ENCODE data around the gene SF3B1.
A peak's percentile ranks its signal among the peaks of the same experiment; 100 is the strongest.
"Not testable (repeated sequence)": the region's sequence is repeated elsewhere in the genome, so short reads cannot be mapped to it uniquely, and the experiment has no call there.

The SF3B1 gene

GRCh38 chr2:197435598-197436420 lies 981 bp upstream of the SF3B1 start (continued):
- TF ChIP-seq ZNF202 (tag by site-specific recombination; IDR thresholded peaks at IDR 0.05; ENCODE audit: borderline replicate concordance), result no peak

DNA sequence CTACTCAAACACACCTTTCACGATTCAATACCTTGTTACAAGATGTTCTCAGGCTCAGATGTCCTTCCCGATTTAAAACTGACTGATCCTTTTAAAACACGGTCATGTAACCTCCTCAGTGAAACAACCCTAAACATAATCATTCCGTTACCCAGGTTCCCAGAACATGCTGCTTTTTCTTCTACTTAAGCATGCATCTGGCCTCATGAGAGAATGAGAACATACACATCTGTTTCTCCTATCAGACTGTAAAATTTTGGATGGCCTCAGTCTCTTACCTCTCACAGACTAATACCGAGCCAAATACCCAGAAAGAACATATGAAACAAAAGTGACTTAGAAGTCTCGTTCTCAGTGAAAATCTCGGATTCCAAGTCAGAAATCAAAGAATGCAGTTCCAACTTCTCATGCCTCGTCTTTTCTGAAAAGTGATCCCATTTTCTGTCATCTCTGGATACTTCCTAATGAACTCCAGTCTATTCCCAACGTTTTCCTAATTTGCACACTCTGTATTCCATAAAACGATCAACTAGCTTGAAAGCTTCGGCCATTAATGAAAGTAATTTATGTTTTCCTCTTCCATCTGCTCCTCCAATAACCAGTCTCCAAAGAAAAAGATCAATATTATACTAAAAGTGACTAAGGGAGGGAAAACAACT lies 919 bp downstream of the SF3B1 start:
- Histone ChIP-seq H3K27ac (ENCODE audit: extremely low read depth, low read depth, low read length) (peak overlapping the region; percentile 94), H3K36me3 (ENCODE audit: control insufficient read depth in 2 of 2, insufficient read depth in 1 of 2, low read length in 2 of 2) (peaks cover 0 to 11% of the 10 kb centered on the region in 2 experiments; a peak in 2 of 3 replicates), H3K4me1 (ENCODE audit: control insufficient read depth, insufficient read depth, low read length) (peaks cover 17% of the 10 kb centered on the region), H3K4me3 (ENCODE audit: low read depth, low read length) (peak overlapping the region; percentile 94), H3K9me3 (ENCODE audit: control insufficient read depth, insufficient read depth, low read depth, low read length) (no peaks in the 10 kb centered on the region)
- TF ChIP-seq ZNF274 (IDR thresholded peaks at IDR 0.05; ENCODE audit: low read length) (no peak), ZNF274 (tag by site-specific recombination; IDR thresholded peaks at IDR 0.05; ENCODE audit: borderline replicate concordance) (no peak), KLF8 (tag by site-specific recombination; IDR thresholded peaks at IDR 0.05) (no peak), ZNF335 (tag by site-specific recombination; conservative IDR thresholded peaks at IDR 0.05) (no peak), ZNF600 (tag by site-specific recombination; IDR thresholded peaks at IDR 0.05) (no peak), ZNF404 (tag by site-specific recombination; IDR thresholded peaks at IDR 0.05) (no peak), GLIS1 (tag by site-specific recombination; IDR thresholded peaks at IDR 0.05) (no peak), HOXC10 (CRISPR knock-in tag; IDR thresholded peaks at IDR 0.05) (no peak), ZEB2 (tag by site-specific recombination; IDR thresholded peaks at IDR 0.05) (no peak), ZNF596 (tag by site-specific recombination; IDR thresholded peaks at IDR 0.05) (no peak), ZNF513 (tag by site-specific recombination; IDR thresholded peaks at IDR 0.05) (no peak), KLF9 (tag by site-specific recombination; IDR thresholded peaks at IDR 0.05; ENCODE audit: low read depth) (no peak), PRDM1 (tag by site-specific recombination; IDR thresholded peaks at IDR 0.05) (0 out of 2 replicates have a peak, but pooled peaks have one; percentile 19), ZBTB20 (tag by site-specific recombination; IDR thresholded peaks at IDR 0.05) (peak; percentile 28; the same call in 1 of the 2 replicates), ZNF292 (tag by site-specific recombination; IDR thresholded peaks at IDR 0.05; ENCODE audit: borderline replicate concordance, low read depth) (no peak), EGR2 (tag by site-specific recombination; IDR thresholded peaks at IDR 0.05; ENCODE audit: low read depth) (no peak), ZBTB17 (tag by site-specific recombination; IDR thresholded peaks at IDR 0.05) (peak; percentile 31; the same call in 1 of the 2 replicates)
- TF ChIP-seq, protein P1, sequence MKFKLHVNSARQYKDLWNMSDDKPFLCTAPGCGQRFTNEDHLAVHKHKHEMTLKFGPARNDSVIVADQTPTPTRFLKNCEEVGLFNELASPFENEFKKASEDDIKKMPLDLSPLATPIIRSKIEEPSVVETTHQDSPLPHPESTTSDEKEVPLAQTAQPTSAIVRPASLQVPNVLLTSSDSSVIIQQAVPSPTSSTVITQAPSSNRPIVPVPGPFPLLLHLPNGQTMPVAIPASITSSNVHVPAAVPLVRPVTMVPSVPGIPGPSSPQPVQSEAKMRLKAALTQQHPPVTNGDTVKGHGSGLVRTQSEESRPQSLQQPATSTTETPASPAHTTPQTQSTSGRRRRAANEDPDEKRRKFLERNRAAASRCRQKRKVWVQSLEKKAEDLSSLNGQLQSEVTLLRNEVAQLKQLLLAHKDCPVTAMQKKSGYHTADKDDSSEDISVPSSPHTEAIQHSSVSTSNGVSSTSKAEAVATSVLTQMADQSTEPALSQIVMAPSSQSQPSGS (tag by site-specific recombination; IDR thresholded peaks at IDR 0.05; ENCODE audit: low read depth), result no peak
- ChIA-PET CTCF (no interaction called here), POLR2A (interaction anchor here (1.8 to 4.3 kb wide), 3 partner anchors 19 to 82 kb away, joined by 12 to 69 read pairs (median 28); partner anchors contain the start of genes COQ10B, HSPD1, HSPE1 and MOB4)

GRCh38 chr2:197432527-197432926 lies 2.3 kb downstream of the SF3B1 start:
- CTCF ChIA-PET; H3K4me3 ChIP-seq (ENCODE audit: low read depth, low read length); H3K27ac ChIP-seq (ENCODE audit: extremely low read depth, low read depth, low read length); H3K9me3 ChIP-seq (ENCODE audit: control insufficient read depth, insufficient read depth, low read depth, low read length): not testable (repeated sequence)
- POLR2A ChIA-PET, result interaction anchor here (0.7 to 4.3 kb wide), 2 partner anchors 15 to 20 kb away, joined by 3 to 69 read pairs; partner anchors contain the start of gene COQ10B
- Histone ChIP-seq H3K4me1 (ENCODE audit: control insufficient read depth, insufficient read depth, low read length) (peaks cover 17% of the 10 kb centered on the region), H3K36me3 (ENCODE audit: control insufficient read depth in 2 of 2, insufficient read depth in 1 of 2, low read length in 2 of 2) (peaks cover 0 to 17% of the 10 kb centered on the region in 2 experiments; a peak in 2 of 3 replicates)
